Endothelial cell of umbilical vein (primary cell): ENCODE data around the gene CRIM1. TPM values are rescaled to one million over a fixed set of nuclear protein-coding genes. Genes with fewer than 3 reads are reported as not detected.

ENCODE experiments used
- BruUV-seq: library from RNA; stranded (reverse); fragments of 400-500 nt; replicated peaks from 2 replicates; lab custom pipeline; 2021; lab: Mats Ljungman, UMichigan
- CTCF ChIA-PET: fragments of 300-600, 350-600 bp; sonication (Branson Sonifier 250); formaldehyde crosslinking; loops from one replicate; lab custom pipeline; 2021; ENCODE audit warnings: antibody characterized with exemption, inconsistent platforms; lab: Charles Lee
- POLR2A ChIA-PET: fragments of 300-600, 350-600 bp; sonication (Branson Sonifier 250); formaldehyde crosslinking; loops from one replicate; lab custom pipeline; 2021; ENCODE audit warnings: antibody characterized with exemption, inconsistent platforms; lab: Charles Lee
- DNase-seq: peaks from one replicate; pipeline ENCODE4 v3.0.0-alpha.2; 2011; ENCODE audit warnings: low read depth, low spot score
- FAIRE-seq: peaks from 2 replicates; lab custom pipeline; 2011; peaks lifted over from hg19 to GRCh38; lab: Jason Lieb, UNC
- H2AFZ ChIP-seq: 2 replicates; pipeline ENCODE4 v1.6.0; 2012; ENCODE audit warnings: low read depth, low read length, control low read depth, inconsistent platforms
- H3K27ac ChIP-seq: 2 replicates; pipeline ENCODE4 v1.5.1; 2011; ENCODE audit warnings: low read depth, mild to moderate bottlenecking, control low read depth, low read length, moderate library complexity; ENCODE audit not compliant: insufficient read depth
- H3K27me3 ChIP-seq, 2 experiments: 2 replicates each; pipeline versions ENCODE4 v1.6.0 to v1.6.1; 2011; ENCODE audit warnings: low read length in 2 of 2, mixed read lengths in 1 of 2; ENCODE audit not compliant: control insufficient read depth in 2 of 2, insufficient read depth in 2 of 2
- H3K36me3 ChIP-seq, 2 experiments: 2 replicates in 1 of 2; 3 replicates in 1 of 2; pipeline ENCODE4 v1.5.1; 2011; ENCODE audit warnings: low read length in 2 of 2, mild to moderate bottlenecking in 1 of 2, moderate library complexity in 1 of 2; ENCODE audit not compliant: control insufficient read depth in 2 of 2, insufficient read depth in 2 of 2; ENCODE audit errors: extremely low read depth in 1 of 2
- H3K4me1 ChIP-seq: 3 replicates; pipeline ENCODE4 v1.5.1; 2011; ENCODE audit warnings: mild to moderate bottlenecking, low read length; ENCODE audit not compliant: control insufficient read depth, insufficient read depth; ENCODE audit errors: extremely low read depth
- H3K4me2 ChIP-seq: 2 replicates; pipeline ENCODE4 v1.6.1; 2011; ENCODE audit warnings: low read length, control low read depth, mixed read lengths; ENCODE audit not compliant: insufficient read depth
- H3K4me3 ChIP-seq, 3 experiments: fragments of 200-600 bp in 1 of 3; sonication (generic), shearing (Covaris generic) in 1 of 3; replicated peaks in 1 of 3; 2 replicates each; pipeline ENCODE4 v1.5.1; 2011 to 2016; ENCODE audit warnings: control low read depth in 3 of 3, low read length in 3 of 3, mild to moderate bottlenecking in 2 of 3, inconsistent platforms in 1 of 3, low read depth in 1 of 3, moderate library complexity in 1 of 3; ENCODE audit not compliant: insufficient read depth in 1 of 3
- H3K79me2 ChIP-seq: 2 replicates; pipeline ENCODE4 v1.6.0; 2012; ENCODE audit warnings: low read length, inconsistent platforms; ENCODE audit not compliant: control insufficient read depth, insufficient read depth
- H3K9ac ChIP-seq: replicated peaks from 2 replicates; pipeline ENCODE3; 2011; ENCODE audit warnings: low read length, control low read depth; ENCODE audit not compliant: insufficient read depth; ENCODE audit errors: extremely low read depth
- H3K9me1 ChIP-seq: replicated peaks from 3 replicates; pipeline ENCODE4 v1.6.0; 2011; ENCODE audit warnings: mild to moderate bottlenecking, low read length; ENCODE audit not compliant: control insufficient read depth, insufficient read depth; ENCODE audit errors: extremely low read depth
- H3K9me3 ChIP-seq: replicated peaks from 2 replicates; pipeline ENCODE4 v1.5.1; 2012; ENCODE audit warnings: low read length, inconsistent platforms; ENCODE audit not compliant: control insufficient read depth, insufficient read depth
- H4K20me1 ChIP-seq: replicated peaks from 2 replicates; pipeline ENCODE3; 2011; ENCODE audit warnings: mild to moderate bottlenecking, low read length; ENCODE audit not compliant: control insufficient read depth, insufficient read depth; ENCODE audit errors: extremely low read depth
- EZH2 ChIP-seq: IDR thresholded peaks from 2 replicates; pipeline ENCODE4 v1.6.1; 2012; ENCODE audit warnings: borderline replicate concordance, low read depth, mild to moderate bottlenecking, moderate library complexity, low read length, inconsistent platforms; ENCODE audit not compliant: severe bottlenecking
- GATA2 ChIP-seq: IDR thresholded peaks from 2 replicates; pipeline ENCODE4 v1.7.0; 2011; ENCODE audit warnings: low read depth, mild to moderate bottlenecking, moderate library complexity, mixed read lengths, low read length; ENCODE audit not compliant: insufficient read length, insufficient read depth
- JUN ChIP-seq: IDR thresholded peaks from 2 replicates; pipeline ENCODE4 v1.6.1; 2011; ENCODE audit warnings: borderline replicate concordance, low read depth; ENCODE audit not compliant: insufficient read length, insufficient read depth
- MYC ChIP-seq: IDR thresholded peaks from one replicate; pipeline ENCODE4 v1.6.1; 2011; ENCODE audit warnings: mild to moderate bottlenecking, low read depth, low read length
- dilution Hi-C: fragments of 300-500 bp; cut with MboI; formaldehyde crosslinking; loops from one replicate; pipeline ENCODE4 v1.15.0; 2019; ENCODE audit warnings: low sequenced_read_pairs; ENCODE audit not compliant: extremely low pct_ligation_motif_present
- intact Hi-C: fragments of 100-400 bp; cut with micrococcal nuclease; formaldehyde crosslinking; loops from one replicate; pipeline ENCODE4 v1.10.0; 2022
- polyA plus RNA-seq, 4 experiments: library from polyadenylated mRNA; depleted of rRNA in 3 of 4; stranded (reverse) in 3 of 4; unstranded in 1 of 4; fragments of >200 nt; gene quantifications; 2 replicates each; pipeline versions ENCODE4 v1.2.1 to v1.2.3, GENCODE V29; 2011 to 2012; ENCODE audit warnings: missing spikeins in 1 of 4
- total RNA-seq: library from RNA; stranded (reverse); gene quantifications from 2 replicates; pipeline ENCODE4 v1.2.3, GENCODE V29; 2021
- TF ChIP-seq, protein P1 (sequence below), 2 donors: IDR thresholded peaks; 1 replicate in 1 of 2; 2 replicates in 1 of 2; pipeline ENCODE4 v1.5.1; 2011; ENCODE audit warnings: low read length in 2 of 2, mild to moderate bottlenecking in 2 of 2, moderate library complexity in 2 of 2, control low read depth in 1 of 2, inconsistent platforms in 1 of 2, low read depth in 1 of 2; ENCODE audit not compliant: insufficient read depth in 1 of 2; ENCODE audit errors: extremely low read depth in 1 of 2

CRIM1 gene
- total and polyA plus RNA-seq, 2 donors (not counting 3 experiments of a cell fraction or from before 2014, with no cell fraction given) = 422 to 649 TPM

GRCh38 chr2:36516136-36516870 lies 160.7 kb downstream of the CRIM1 start:
- no TSS peak for BruUV-seq
- CTCF ChIA-PET = interaction anchor here (1.3 to 1.5 kb wide), 3 partner anchors 9 to 164 kb away, joined by 3 to 6 read pairs (median 6); no protein-coding TSS in a partner anchor
- H3K79me2 ChIP-seq = peaks cover 38% of the 10 kb centered on the region
- intact Hi-C loops = no loop called here
- no peaks in the 10 kb centered on the region for H3K27me3 ChIP-seq
- DNase-seq (no peak), FAIRE-seq (no peak)
- H4K20me1 ChIP-seq = no peaks in the 10 kb centered on the region
- peaks cover 65 to 68% of the 10 kb centered on the region in 2 experiments for H3K36me3 ChIP-seq
- H3K9me3 ChIP-seq = no peaks in the 10 kb centered on the region
- H3K9ac ChIP-seq = no peak overlapping the region
- POLR2A ChIA-PET = no interaction called here
- H3K4me2 ChIP-seq = no peak overlapping the region
- H3K4me3 ChIP-seq = no peak overlapping the region
- no peaks in the 10 kb centered on the region for H3K9me1 ChIP-seq
- no peaks in the 10 kb centered on the region for H3K4me1 ChIP-seq
- dilution Hi-C loops = loop anchor here (25.0 kb wide), 1 partner anchor 146 kb away; no protein-coding TSS in a partner anchor
- no peak overlapping the region for H3K27ac ChIP-seq
- TF ChIP-seq MYC = no peak
- TF ChIP-seq GATA2 = no peak
- TF ChIP-seq, protein P1, sequence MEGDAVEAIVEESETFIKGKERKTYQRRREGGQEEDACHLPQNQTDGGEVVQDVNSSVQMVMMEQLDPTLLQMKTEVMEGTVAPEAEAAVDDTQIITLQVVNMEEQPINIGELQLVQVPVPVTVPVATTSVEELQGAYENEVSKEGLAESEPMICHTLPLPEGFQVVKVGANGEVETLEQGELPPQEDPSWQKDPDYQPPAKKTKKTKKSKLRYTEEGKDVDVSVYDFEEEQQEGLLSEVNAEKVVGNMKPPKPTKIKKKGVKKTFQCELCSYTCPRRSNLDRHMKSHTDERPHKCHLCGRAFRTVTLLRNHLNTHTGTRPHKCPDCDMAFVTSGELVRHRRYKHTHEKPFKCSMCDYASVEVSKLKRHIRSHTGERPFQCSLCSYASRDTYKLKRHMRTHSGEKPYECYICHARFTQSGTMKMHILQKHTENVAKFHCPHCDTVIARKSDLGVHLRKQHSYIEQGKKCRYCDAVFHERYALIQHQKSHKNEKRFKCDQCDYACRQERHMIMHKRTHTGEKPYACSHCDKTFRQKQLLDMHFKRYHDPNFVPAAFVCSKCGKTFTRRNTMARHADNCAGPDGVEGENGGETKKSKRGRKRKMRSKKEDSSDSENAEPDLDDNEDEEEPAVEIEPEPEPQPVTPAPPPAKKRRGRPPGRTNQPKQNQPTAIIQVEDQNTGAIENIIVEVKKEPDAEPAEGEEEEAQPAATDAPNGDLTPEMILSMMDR (IDR thresholded peaks at IDR 0.05; ENCODE audit: extremely low read depth in 1 of 2, insufficient read depth in 1 of 2, low read depth in 1 of 2, low read length in 2 of 2) = no peak
- TF ChIP-seq JUN = no peak
- no peak for TF ChIP-seq EZH2
- H2AFZ ChIP-seq = no peak overlapping the region
